HEK293 (cell line): ENCODE results near the gene VPS51.
A peak's percentile ranks its signal among the peaks of the same experiment; 100 is the strongest.

Experiments used
- EGR2 ChIP-seq: fragments of 450-650 bp; formaldehyde crosslinking; IDR thresholded peaks from 2 replicates; pipeline ENCODE4 v1.5.1; 2016; ENCODE audit warnings: low read depth, missing biosample characterization, missing genetic modification characterization
- INSM2 ChIP-seq: fragments of 450-650 bp; formaldehyde crosslinking; IDR thresholded peaks from 2 replicates; pipeline ENCODE4 v1.5.1; 2016; ENCODE audit warnings: missing biosample characterization, missing genetic modification characterization
- KLF7 ChIP-seq: fragments of 450-650 bp; formaldehyde crosslinking; IDR thresholded peaks from 2 replicates; pipeline ENCODE4 v1.5.1; 2016; ENCODE audit warnings: missing biosample characterization, missing genetic modification characterization, borderline replicate concordance
- KLF9 ChIP-seq: fragments of 450-650 bp; formaldehyde crosslinking; IDR thresholded peaks from 2 replicates; pipeline ENCODE4 v1.5.1; 2016; ENCODE audit warnings: missing biosample characterization, missing genetic modification characterization, low read depth
- PBX3 ChIP-seq: sonication (generic); formaldehyde crosslinking; IDR thresholded peaks from 2 replicates; pipeline ENCODE4 v1.8.1; 2022; ENCODE audit warnings: mild to moderate bottlenecking, moderate library complexity, missing genetic modification reagents
- PRDM10 ChIP-seq: fragments of 450-650 bp; formaldehyde crosslinking; IDR thresholded peaks from 2 replicates; pipeline ENCODE4 v1.5.1; 2016; ENCODE audit warnings: missing biosample characterization, missing genetic modification characterization
- REST ChIP-seq: fragments of 450-650 bp; formaldehyde crosslinking; IDR thresholded peaks from 2 replicates; pipeline ENCODE4 v1.5.1; 2016; ENCODE audit warnings: missing biosample characterization, missing genetic modification characterization
- SP7 ChIP-seq: fragments of 450-650 bp; formaldehyde crosslinking; IDR thresholded peaks from 2 replicates; pipeline ENCODE4 v1.5.1; 2016; ENCODE audit warnings: missing biosample characterization, missing genetic modification characterization
- WT1 ChIP-seq: fragments of 450-650 bp; formaldehyde crosslinking; IDR thresholded peaks from 2 replicates; pipeline ENCODE4 v1.5.1; 2016; ENCODE audit warnings: missing biosample characterization, missing genetic modification characterization
- ZBTB20 ChIP-seq: fragments of 450-650 bp; formaldehyde crosslinking; IDR thresholded peaks from 2 replicates; pipeline ENCODE4 v1.5.1; 2016; ENCODE audit warnings: missing biosample characterization, missing genetic modification characterization
- ZBTB21 ChIP-seq: fragments of 450-650 bp; formaldehyde crosslinking; IDR thresholded peaks from 2 replicates; pipeline ENCODE4 v1.5.1; 2017; ENCODE audit warnings: missing biosample characterization, missing genetic modification characterization
- ZBTB26 ChIP-seq: fragments of 450-650 bp; formaldehyde crosslinking; optimal IDR thresholded peaks from 2 replicates; pipeline ENCODE3; 2016; ENCODE audit warnings: missing biosample characterization, mild to moderate bottlenecking, missing genetic modification characterization
- ZBTB7A ChIP-seq: fragments of 450-650 bp; formaldehyde crosslinking; IDR thresholded peaks from 2 replicates; pipeline ENCODE4 v1.5.1; 2016; ENCODE audit warnings: low read depth, missing biosample characterization, missing genetic modification characterization
- ZFP3 ChIP-seq: fragments of 450-650 bp; formaldehyde crosslinking; IDR thresholded peaks from 2 replicates; pipeline ENCODE4 v1.5.1; 2016; ENCODE audit warnings: low read depth, missing biosample characterization, missing genetic modification characterization
- ZNF146 ChIP-seq: fragments of 450-650 bp; formaldehyde crosslinking; IDR thresholded peaks from 2 replicates; pipeline ENCODE4 v1.5.1; 2016; ENCODE audit warnings: missing biosample characterization, missing genetic modification characterization
- ZNF626 ChIP-seq: fragments of 450-650 bp; sonication (Bioruptor Pico); formaldehyde crosslinking; IDR thresholded peaks from 2 replicates; pipeline ENCODE4 v1.5.1; 2018; ENCODE audit warnings: missing biosample characterization, missing genetic modification characterization, inconsistent platforms
- ZNF639 ChIP-seq: fragments of 450-650 bp; formaldehyde crosslinking; IDR thresholded peaks from 2 replicates; pipeline ENCODE4 v1.5.1; 2016; ENCODE audit warnings: missing biosample characterization, missing genetic modification characterization
- ZNF658 ChIP-seq: fragments of 450-650 bp; formaldehyde crosslinking; IDR thresholded peaks from 2 replicates; pipeline ENCODE4; 2016; ENCODE audit warnings: missing biosample characterization, missing genetic modification characterization
- ZNF76 ChIP-seq: fragments of 450-650 bp; formaldehyde crosslinking; IDR thresholded peaks from 2 replicates; pipeline ENCODE4; 2016; ENCODE audit warnings: low read depth, missing biosample characterization, missing genetic modification characterization, borderline replicate concordance
- ZNF843 ChIP-seq: fragments of 450-650 bp; formaldehyde crosslinking; IDR thresholded peaks from 2 replicates; pipeline ENCODE4 v1.5.1; 2016; ENCODE audit warnings: missing biosample characterization, missing genetic modification characterization
- ZSCAN18 ChIP-seq: fragments of 450-650 bp; formaldehyde crosslinking; IDR thresholded peaks from 2 replicates; pipeline ENCODE4 v1.5.1; 2016; ENCODE audit warnings: missing biosample characterization, missing genetic modification characterization
- ZSCAN30 ChIP-seq: fragments of 450-650 bp; IDR thresholded peaks from 2 replicates; pipeline ENCODE4 v1.5.1; 2018; ENCODE audit warnings: missing biosample characterization, mild to moderate bottlenecking, missing genetic modification characterization, moderate library complexity

Gene VPS51

GRCh38 chr11:65121865-65122696, 26.1 kb downstream of the VPS51 start, which contains the start of the genes FAU and MRPL49 (continued):
- TF ChIP-seq KLF7 (tag by site-specific recombination) (no peak), ZNF843 (tag by site-specific recombination) (peak; percentile 53; the same call in 1 of the 2 replicates), KLF9 (peak; percentile 66), INSM2 (tag by site-specific recombination) (peak; percentile 19; the same call in 1 of the 2 replicates), WT1 (tag by site-specific recombination) (no peak), PBX3 (CRISPR knock-in tag) (peak; percentile 85; the same call in 1 of the 2 replicates), REST (tag by site-specific recombination) (no peak), ZSCAN18 (tag by site-specific recombination) (no peak), ZFP3 (no peak), ZNF626 (tag by site-specific recombination) (no peak), EGR2 (tag by site-specific recombination) (peak; percentile 47; the same call in 1 of the 2 replicates), ZBTB7A (tag by site-specific recombination) (no peak), ZSCAN30 (tag by site-specific recombination) (0 out of 2 replicates have a peak, but pooled peaks have one; percentile 53), ZNF658 (tag by site-specific recombination) (no peak), ZNF76 (peak; percentile 29; the same call in 1 of the 2 replicates), ZBTB21 (tag by site-specific recombination) (peak; percentile 57; the same call in 1 of the 2 replicates), PRDM10 (tag by site-specific recombination) (peak; percentile 71), ZNF146 (tag by site-specific recombination) (peak; percentile 29; the same call in 1 of the 2 replicates), ZNF639 (0 out of 2 replicates have a peak, but pooled peaks have one; percentile 41), SP7 (peak; percentile 74), ZBTB26 (peak; percentile 93), ZBTB20 (tag by site-specific recombination) (peak; percentile 47; the same call in 1 of the 2 replicates)
